Activated CD4-positive, alpha-beta T cell treated with anti-CD3 and anti-CD28 coated beads, Interleukin-2, Interleukin-4, amounts not matched to agents 100 ng/mL and 50 ng/mL, durations not matched to agents 16 hours and 8 hours (primary cell): ENCODE data around the gene ARHGAP36.
A peak's percentile ranks its signal among the peaks of the same experiment; 100 is the strongest.

Source experiments
- DNase-seq: peaks from one replicate; pipeline ENCODE4 v3.0.0-alpha.2; 2020; ENCODE audit warnings: low spot score

The ARHGAP36 gene

GRCh38 chrX:131058136-131058868, at the start of gene ARHGAP36:
Gene ARHGAP36 (plus strand): TSS chrX:131058346. CDS start chrX:131081666, 23,320 bp downstream.
- no peak for DNase-seq

- DNase-seq: no peak
Observed at GRCh38 chrX:131010186-131010585, 48.0 kb upstream of the ARHGAP36 start.

GRCh38 chrX:131025336-131025735, 32.8 kb upstream of the ARHGAP36 start:
- DNase-seq: no peak

- DNase-seq: no peak
Observed at GRCh38 chrX:131032354-131033230, 25.6 kb upstream of the ARHGAP36 start.

- DNase-seq: no peak
Observed at GRCh38 chrX:131034063-131034462, 24.1 kb upstream of the ARHGAP36 start.

GRCh38 chrX:131040781-131041180, 17.4 kb upstream of the ARHGAP36 start:
- DNase-seq: no peak

GRCh38 chrX:131041667-131042066, 16.5 kb upstream of the ARHGAP36 start:
- no peak for DNase-seq

GRCh38 chrX:131045726-131046125, 12.4 kb upstream of the ARHGAP36 start:
- no peak for DNase-seq

GRCh38 chrX:131046596-131046995, 11.6 kb upstream of the ARHGAP36 start:
- no peak for DNase-seq

GRCh38 chrX:131047180-131047579, 11.0 kb upstream of the ARHGAP36 start:
- no peak for DNase-seq

- DNase-seq: no peak
Observed at GRCh38 chrX:131053076-131053475, 5.1 kb upstream of the ARHGAP36 start.

GRCh38 chrX:131054906-131055305, 3.2 kb upstream of the ARHGAP36 start:
- DNase-seq: no peak

- DNase-seq: no peak
Observed at GRCh38 chrX:131057706-131058105, 440 bp upstream of the ARHGAP36 start.

GRCh38 chrX:131059246-131059645, 1.1 kb downstream of the ARHGAP36 start:
- DNase-seq: no peak

- DNase-seq: no peak
Observed at GRCh38 chrX:131060147-131060546, 2.0 kb downstream of the ARHGAP36 start.

GRCh38 chrX:131061306-131061705, 3.2 kb downstream of the ARHGAP36 start:
- no peak for DNase-seq

GRCh38 chrX:131063613-131064012, 5.5 kb downstream of the ARHGAP36 start:
- no peak for DNase-seq

- no peak for DNase-seq
Observed at GRCh38 chrX:131066237-131066636, 8.1 kb downstream of the ARHGAP36 start.

- no peak for DNase-seq
Observed at GRCh38 chrX:131067216-131067615, 9.1 kb downstream of the ARHGAP36 start.

GRCh38 chrX:131067846-131068745, 9.9 kb downstream of the ARHGAP36 start:
- DNase-seq: no peak

GRCh38 chrX:131068945-131069719, 11.0 kb downstream of the ARHGAP36 start:
- DNase-seq: peak; percentile 9
